IPS-15b (cell line): ENCODE data around the gene EIF3L.
"Not testable (repeated sequence)": the region's sequence is repeated elsewhere in the genome, so short reads cannot be mapped to it uniquely, and the experiment has no call there.

Source experiments
- H3K27me3 ChIP-seq: one replicate; pipeline ENCODE4 v1.6.1; 2013; ENCODE audit warnings: low read length; ENCODE audit not compliant: control insufficient read depth, insufficient read depth
- H3K36me3 ChIP-seq: one replicate; pipeline ENCODE4 v1.6.1; 2013; ENCODE audit warnings: low read length; ENCODE audit not compliant: control insufficient read depth, insufficient read depth
- H3K4me1 ChIP-seq: one replicate; pipeline ENCODE4 v1.6.1; 2013; ENCODE audit warnings: mild to moderate bottlenecking, low read length; ENCODE audit not compliant: control insufficient read depth, insufficient read depth
- H3K4me3 ChIP-seq: one replicate; pipeline ENCODE4 v1.5.1; 2013; ENCODE audit warnings: low read depth, low read length
- H3K9ac ChIP-seq: one replicate; pipeline ENCODE4 v1.6.1; 2013; ENCODE audit warnings: low read depth, mild to moderate bottlenecking, low read length
- H3K9me3 ChIP-seq: one replicate; pipeline ENCODE4 v1.6.1; 2013; ENCODE audit warnings: mild to moderate bottlenecking, low read length; ENCODE audit not compliant: control insufficient read depth, insufficient read depth

Gene EIF3L

GRCh38 chr22:37849089-37849751 lies at the start of gene EIF3L:
TSS of gene EIF3L (plus strand) at chr22:37849419. CDS start at chr22:37849450, 31 bp downstream.
- Histone ChIP-seq H3K9me3 (no peaks in the 10 kb centered on the region), H3K9ac (peak within 1 kb of the TSS; percentile 82), H3K4me3 (peak within 1 kb of the TSS; percentile 90), H3K27me3 (no peaks in the 10 kb centered on the region), H3K36me3 (peaks cover 23% of the 10 kb centered on the region), H3K4me1 (no peaks in the 10 kb centered on the region)

GRCh38 chr22:37799979-37800378 lies 49.2 kb upstream of the EIF3L start:
- H3K9me3 ChIP-seq, H3K36me3 ChIP-seq, H3K4me3 ChIP-seq, H3K9ac ChIP-seq, H3K4me1 ChIP-seq: not testable (repeated sequence)
- peaks cover 21% of the 10 kb centered on the region for H3K27me3 ChIP-seq

GRCh38 chr22:37801946-37802309 lies 47.3 kb upstream of the EIF3L start:
- no peaks in the 10 kb centered on the region for H3K36me3 ChIP-seq
- H3K4me3 ChIP-seq = peak overlapping the region; percentile 82
- no peak overlapping the region for H3K9ac ChIP-seq
- H3K4me1 ChIP-seq = no peaks in the 10 kb centered on the region
- H3K27me3 ChIP-seq = peaks cover 37% of the 10 kb centered on the region
- H3K9me3 ChIP-seq = no peaks in the 10 kb centered on the region

GRCh38 chr22:37802310-37803194 lies 46.7 kb upstream of the EIF3L start:
- Histone ChIP-seq H3K9me3 (no peaks in the 10 kb centered on the region), H3K9ac (no peak overlapping the region), H3K4me1 (no peaks in the 10 kb centered on the region), H3K36me3 (no peaks in the 10 kb centered on the region), H3K4me3 (peak overlapping the region; percentile 82), H3K27me3 (peaks cover 37% of the 10 kb centered on the region)

- no peaks in the 10 kb centered on the region for H3K4me1 ChIP-seq
- peak overlapping the region; percentile 82 for H3K4me3 ChIP-seq
- H3K9ac ChIP-seq = no peak overlapping the region
- no peaks in the 10 kb centered on the region for H3K9me3 ChIP-seq
- no peaks in the 10 kb centered on the region for H3K36me3 ChIP-seq
- H3K27me3 ChIP-seq = peaks cover 39% of the 10 kb centered on the region
Measured at GRCh38 chr22:37803195-37803638, 46.0 kb upstream of the EIF3L start.

GRCh38 chr22:37803639-37804351 lies 45.4 kb upstream of the EIF3L start:
- H3K9me3 ChIP-seq = no peaks in the 10 kb centered on the region
- peaks cover 44% of the 10 kb centered on the region for H3K27me3 ChIP-seq
- peak overlapping the region; percentile 60 for H3K9ac ChIP-seq
- no peaks in the 10 kb centered on the region for H3K4me1 ChIP-seq
- H3K36me3 ChIP-seq = no peaks in the 10 kb centered on the region
- H3K4me3 ChIP-seq = peak overlapping the region; percentile 82

GRCh38 chr22:37804352-37804880 lies 44.8 kb upstream of the EIF3L start:
- no peaks in the 10 kb centered on the region for H3K36me3 ChIP-seq
- H3K4me3 ChIP-seq = peak overlapping the region; percentile 82
- H3K27me3 ChIP-seq = peaks cover 46% of the 10 kb centered on the region
- peak overlapping the region; percentile 60 for H3K9ac ChIP-seq
- no peaks in the 10 kb centered on the region for H3K9me3 ChIP-seq
- no peaks in the 10 kb centered on the region for H3K4me1 ChIP-seq

GRCh38 chr22:37804881-37805809 lies 44.1 kb upstream of the EIF3L start:
- no peaks in the 10 kb centered on the region for H3K36me3 ChIP-seq
- peaks cover 47% of the 10 kb centered on the region for H3K27me3 ChIP-seq
- H3K9ac ChIP-seq = peak overlapping the region; percentile 81
- peak overlapping the region; percentile 88 for H3K4me3 ChIP-seq
- H3K4me1 ChIP-seq = no peaks in the 10 kb centered on the region
- H3K9me3 ChIP-seq = no peaks in the 10 kb centered on the region

GRCh38 chr22:37805810-37806277 lies 43.4 kb upstream of the EIF3L start:
- H3K9ac ChIP-seq = peak overlapping the region; percentile 81
- no peaks in the 10 kb centered on the region for H3K4me1 ChIP-seq
- no peaks in the 10 kb centered on the region for H3K36me3 ChIP-seq
- H3K9me3 ChIP-seq = no peaks in the 10 kb centered on the region
- H3K4me3 ChIP-seq = peak overlapping the region; percentile 88
- peaks cover 47% of the 10 kb centered on the region for H3K27me3 ChIP-seq

GRCh38 chr22:37806409-37807333 lies 42.5 kb upstream of the EIF3L start:
- Histone ChIP-seq H3K27me3 (peaks cover 44% of the 10 kb centered on the region), H3K4me1 (no peaks in the 10 kb centered on the region), H3K9ac (no peak overlapping the region)

More at GRCh38 chr22:37806409-37807333, 42.5 kb upstream of the EIF3L start:
- Histone ChIP-seq H3K9me3 (no peaks in the 10 kb centered on the region), H3K36me3 (no peaks in the 10 kb centered on the region), H3K4me3 (peak overlapping the region; percentile 88)
